ENCODE measurements around the gene TRMT2A.

TRMT2A gene

DNA sequence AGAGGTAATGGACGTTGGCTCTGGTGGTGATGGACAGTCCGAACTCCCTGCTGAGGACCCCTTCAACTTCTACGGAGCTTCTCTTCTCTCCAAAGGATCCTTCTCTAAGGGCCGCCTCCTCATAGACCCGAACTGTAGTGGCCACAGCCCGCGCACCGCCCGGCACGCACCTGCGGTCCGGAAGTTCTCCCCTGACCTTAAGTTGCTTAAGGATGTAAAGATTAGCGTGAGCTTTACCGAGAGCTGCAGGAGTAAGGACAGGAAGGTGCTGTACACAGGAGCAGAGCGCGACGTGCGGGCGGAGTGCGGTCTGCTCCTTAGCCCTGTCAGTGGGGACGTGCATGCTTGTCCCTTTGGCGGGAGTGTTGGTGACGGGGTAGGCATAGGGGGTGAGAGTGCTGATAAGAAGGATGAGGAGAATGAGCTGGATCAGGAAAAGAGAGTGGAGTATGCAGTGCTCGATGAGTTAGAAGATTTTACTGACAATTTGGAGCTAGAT lies 30.9 kb downstream of the TRMT2A start:
- Histone ChIP-seq H3K9ac (ENCODE audit: low read length) (no peak overlapping the region), H3K9me2 (ENCODE audit: low read depth, low read length) (no peaks in the 10 kb centered on the region), H3F3A (ENCODE audit: insufficient read depth, low read length) (no peaks in the 10 kb centered on the region), H3K36me3 (ENCODE audit: insufficient read depth, low read length) (peaks cover 61% of the 10 kb centered on the region), H3K9me3 (ENCODE audit: low read length) (no peaks in the 10 kb centered on the region), H3K4me1 (ENCODE audit: insufficient read depth, low read length, severe bottlenecking) (peaks cover 40% of the 10 kb centered on the region), H3K79me2 (ENCODE audit: insufficient read depth, low read length) (peaks cover 38% of the 10 kb centered on the region), H2AFZ (ENCODE audit: low read length) (no peak overlapping the region), H4K20me1 (ENCODE audit: insufficient read depth, low read length) (no peaks in the 10 kb centered on the region), H3K27me3 (ENCODE audit: insufficient read depth, low read length) (no peaks in the 10 kb centered on the region), H3K27ac (ENCODE audit: low read depth, low read length, poor library complexity, severe bottlenecking) (no peak overlapping the region), H3K4me2 (ENCODE audit: low read length) (no peak overlapping the region), H3K4me3 (ENCODE audit: low read depth, low read length, poor library complexity, severe bottlenecking) (no peak overlapping the region)
- TF ChIP-seq EZH2 (IDR thresholded peaks at IDR 0.05; ENCODE audit: borderline replicate concordance, low read length), result no peak
- TF ChIP-seq, protein P1, sequence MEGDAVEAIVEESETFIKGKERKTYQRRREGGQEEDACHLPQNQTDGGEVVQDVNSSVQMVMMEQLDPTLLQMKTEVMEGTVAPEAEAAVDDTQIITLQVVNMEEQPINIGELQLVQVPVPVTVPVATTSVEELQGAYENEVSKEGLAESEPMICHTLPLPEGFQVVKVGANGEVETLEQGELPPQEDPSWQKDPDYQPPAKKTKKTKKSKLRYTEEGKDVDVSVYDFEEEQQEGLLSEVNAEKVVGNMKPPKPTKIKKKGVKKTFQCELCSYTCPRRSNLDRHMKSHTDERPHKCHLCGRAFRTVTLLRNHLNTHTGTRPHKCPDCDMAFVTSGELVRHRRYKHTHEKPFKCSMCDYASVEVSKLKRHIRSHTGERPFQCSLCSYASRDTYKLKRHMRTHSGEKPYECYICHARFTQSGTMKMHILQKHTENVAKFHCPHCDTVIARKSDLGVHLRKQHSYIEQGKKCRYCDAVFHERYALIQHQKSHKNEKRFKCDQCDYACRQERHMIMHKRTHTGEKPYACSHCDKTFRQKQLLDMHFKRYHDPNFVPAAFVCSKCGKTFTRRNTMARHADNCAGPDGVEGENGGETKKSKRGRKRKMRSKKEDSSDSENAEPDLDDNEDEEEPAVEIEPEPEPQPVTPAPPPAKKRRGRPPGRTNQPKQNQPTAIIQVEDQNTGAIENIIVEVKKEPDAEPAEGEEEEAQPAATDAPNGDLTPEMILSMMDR (IDR thresholded peaks at IDR 0.05; ENCODE audit: low read length), result no peak

DNA sequence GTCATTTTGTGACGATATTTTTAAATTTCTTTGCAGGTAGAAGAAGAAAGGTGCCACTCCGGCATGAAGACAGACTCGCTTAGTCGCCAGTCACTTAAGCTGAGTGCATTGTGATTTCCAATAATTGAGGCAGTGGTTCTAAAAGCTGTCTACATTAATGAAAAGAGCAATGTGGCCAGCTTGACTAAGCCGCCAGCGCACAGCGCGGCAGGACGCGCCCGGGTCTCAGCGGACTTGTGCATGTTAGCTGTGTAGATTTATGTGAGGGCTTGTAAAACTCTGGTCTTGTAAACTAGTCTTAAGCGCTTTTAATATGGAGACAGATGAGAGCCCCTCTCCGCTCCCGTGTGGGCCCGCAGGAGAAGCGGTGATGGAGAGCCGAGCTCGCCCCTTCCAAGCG lies 31.4 kb downstream of the TRMT2A start:
- H4K20me1 ChIP-seq (ENCODE audit: insufficient read depth, low read length), result no peaks in the 10 kb centered on the region
- no peak overlapping the region for H3K4me2 ChIP-seq (ENCODE audit: low read length)
- H3K27ac ChIP-seq (ENCODE audit: low read depth, low read length, poor library complexity, severe bottlenecking), result no peak overlapping the region
- peaks cover 45% of the 10 kb centered on the region for H3K4me1 ChIP-seq (ENCODE audit: insufficient read depth, low read length, severe bottlenecking)
- H3K9ac ChIP-seq (ENCODE audit: low read length), result no peak overlapping the region; the same call in 1 of the 2 replicates
- H3K36me3 ChIP-seq (ENCODE audit: insufficient read depth, low read length), result peaks cover 56% of the 10 kb centered on the region
- H3K9me2 ChIP-seq (ENCODE audit: low read depth, low read length), result no peaks in the 10 kb centered on the region
- H3K9me3 ChIP-seq (ENCODE audit: low read length), result no peaks in the 10 kb centered on the region
- H3K79me2 ChIP-seq (ENCODE audit: insufficient read depth, low read length), result peaks cover 43% of the 10 kb centered on the region
- no peaks in the 10 kb centered on the region for H3K27me3 ChIP-seq (ENCODE audit: insufficient read depth, low read length)
- TF ChIP-seq, protein P1 (IDR thresholded peaks at IDR 0.05; ENCODE audit: low read length), result no peak
- H3F3A ChIP-seq (ENCODE audit: insufficient read depth, low read length), result no peaks in the 10 kb centered on the region
- no peak overlapping the region for H3K4me3 ChIP-seq (ENCODE audit: low read depth, low read length, poor library complexity, severe bottlenecking)
- no peak overlapping the region for H2AFZ ChIP-seq (ENCODE audit: low read length)

DNA sequence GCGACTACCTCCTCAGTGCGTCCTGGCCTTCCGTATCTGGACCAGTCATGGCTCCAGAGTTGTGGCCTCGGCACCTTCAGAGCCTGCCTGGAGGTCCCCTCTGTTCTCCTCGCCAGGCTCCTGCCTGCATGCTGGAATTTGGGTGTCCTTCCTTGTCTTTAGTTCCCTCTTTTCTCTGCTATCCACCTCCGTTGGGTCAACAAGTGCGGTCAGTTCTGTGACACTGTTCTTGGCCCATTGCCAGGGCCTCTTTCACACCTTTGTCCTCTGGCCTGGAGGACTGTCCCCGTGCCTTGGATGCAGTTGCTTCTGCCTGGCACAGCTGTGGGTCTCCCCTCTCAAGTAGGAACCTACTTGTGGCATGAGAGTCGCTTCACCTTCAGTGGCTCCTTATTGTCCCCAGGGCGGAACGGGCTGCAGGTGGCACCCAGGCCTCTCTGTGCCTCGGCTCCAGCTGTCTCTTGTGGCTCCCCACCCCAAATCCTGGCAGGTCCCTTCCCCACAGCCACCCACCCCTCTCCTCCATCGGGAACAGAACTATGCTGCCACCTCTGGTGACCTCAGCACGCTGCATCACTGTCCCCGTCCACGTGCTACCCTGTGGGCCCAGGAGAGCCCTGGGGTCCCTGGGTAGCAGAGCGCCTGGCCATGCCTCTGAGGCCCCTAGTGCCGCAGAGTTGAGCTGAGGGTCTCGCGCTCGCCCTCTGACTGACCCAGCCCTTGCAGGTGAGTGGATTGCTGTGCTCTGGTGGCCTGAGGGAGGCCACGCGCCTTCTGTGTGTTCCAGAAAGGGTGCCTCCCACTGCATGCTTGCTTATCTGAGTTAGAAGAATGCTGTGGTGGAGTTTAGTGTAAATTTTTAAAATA lies 32.2 kb downstream of the TRMT2A start:
- Histone ChIP-seq H3K4me3 (ENCODE audit: low read depth, low read length, poor library complexity, severe bottlenecking) (no peak overlapping the region), H4K20me1 (ENCODE audit: insufficient read depth, low read length) (no peaks in the 10 kb centered on the region), H3K79me2 (ENCODE audit: insufficient read depth, low read length) (peaks cover 45% of the 10 kb centered on the region), H2AFZ (ENCODE audit: low read length) (no peak overlapping the region), H3K4me1 (ENCODE audit: insufficient read depth, low read length, severe bottlenecking) (peaks cover 46% of the 10 kb centered on the region), H3K36me3 (ENCODE audit: insufficient read depth, low read length) (peaks cover 48% of the 10 kb centered on the region), H3K27me3 (ENCODE audit: insufficient read depth, low read length) (no peaks in the 10 kb centered on the region), H3K27ac (ENCODE audit: low read depth, low read length, poor library complexity, severe bottlenecking) (no peak overlapping the region), H3K9me3 (ENCODE audit: low read length) (no peaks in the 10 kb centered on the region), H3F3A (ENCODE audit: insufficient read depth, low read length) (no peaks in the 10 kb centered on the region), H3K9me2 (ENCODE audit: low read depth, low read length) (no peaks in the 10 kb centered on the region), H3K9ac (ENCODE audit: low read length) (peak overlapping the region; percentile 54; the same call in 1 of the 2 replicates), H3K4me2 (ENCODE audit: low read length) (peak overlapping the region; percentile 47; the same call in 1 of the 2 replicates)
- TF ChIP-seq EZH2 (IDR thresholded peaks at IDR 0.05; ENCODE audit: borderline replicate concordance, low read length), result no peak
- TF ChIP-seq, protein P1 (IDR thresholded peaks at IDR 0.05; ENCODE audit: low read length), result peak; percentile 70

Measured in OCI-LY1 (cell line).